H9 (cell line): ENCODE measurements around the gene FAM8A1. TPM values are rescaled to one million over a fixed set of nuclear protein-coding genes. Genes with fewer than 3 reads are reported as not detected.
A peak's percentile ranks its signal among the peaks of the same experiment; 100 is the strongest.

Source experiments
- DNase-seq: peaks from one replicate; pipeline ENCODE4 v3.0.0-alpha.2; 2017
- H2AFZ ChIP-seq: one replicate; pipeline ENCODE4 v1.6.1; 2013; ENCODE audit warnings: mild to moderate bottlenecking, low read length, control low read depth, moderate library complexity
- H2AK5ac ChIP-seq: 2 replicates; pipeline ENCODE4 v1.6.1; 2013; ENCODE audit warnings: low read length, control low read depth, mixed read lengths; ENCODE audit not compliant: insufficient read length
- H2BK120ac ChIP-seq: one replicate; pipeline ENCODE4 v1.6.1; 2013; ENCODE audit warnings: low read depth, mild to moderate bottlenecking, low read length, control low read depth, inconsistent platforms; ENCODE audit not compliant: poor library complexity, severe bottlenecking
- H2BK12ac ChIP-seq: 2 replicates; pipeline ENCODE4 v1.6.1; 2013; ENCODE audit warnings: low read length, control low read depth, mixed read lengths, low read depth; ENCODE audit not compliant: insufficient read length
- H2BK15ac ChIP-seq: 2 replicates; pipeline ENCODE4 v1.6.1; 2013; ENCODE audit warnings: low read depth, low read length, control low read depth
- H2BK20ac ChIP-seq: one replicate; pipeline ENCODE4 v1.6.1; 2013; ENCODE audit warnings: low read depth, mild to moderate bottlenecking, low read length, control low read depth, inconsistent platforms; ENCODE audit not compliant: poor library complexity, severe bottlenecking
- H2BK5ac ChIP-seq: 2 replicates; pipeline ENCODE4 v1.6.1; 2013; ENCODE audit warnings: low read length, control low read depth, mixed read lengths; ENCODE audit not compliant: insufficient read length
- H3K14ac ChIP-seq: 2 replicates; pipeline ENCODE4 v1.6.1; 2013; ENCODE audit warnings: low read length, control low read depth; ENCODE audit not compliant: insufficient read depth
- H3K18ac ChIP-seq: 2 replicates; pipeline ENCODE4 v1.6.1; 2013; ENCODE audit warnings: low read depth, mild to moderate bottlenecking, mixed read lengths, low read length, control low read depth; ENCODE audit not compliant: insufficient read length
- H3K23ac ChIP-seq: 2 replicates; pipeline ENCODE4 v1.6.1; 2013; ENCODE audit warnings: low read length, control low read depth, mixed read lengths, low read depth; ENCODE audit not compliant: insufficient read length
- H3K23me2 ChIP-seq: 2 replicates; pipeline ENCODE4 v1.6.1; 2013; ENCODE audit warnings: low read depth, mild to moderate bottlenecking, mixed read lengths, low read length, control low read depth; ENCODE audit not compliant: insufficient read length, poor library complexity, severe bottlenecking
- H3K27ac ChIP-seq: 2 replicates; pipeline ENCODE4 v1.5.1; 2013; ENCODE audit warnings: low read length, control low read depth, mixed read lengths, low read depth; ENCODE audit not compliant: insufficient read length
- H3K27me3 ChIP-seq: 2 replicates; pipeline ENCODE4 v1.6.1; 2013; ENCODE audit warnings: low read length, control low read depth, inconsistent platforms; ENCODE audit not compliant: insufficient read depth
- H3K4ac ChIP-seq: 2 replicates; pipeline ENCODE4 v1.6.1; 2013; ENCODE audit warnings: low read depth, mild to moderate bottlenecking, control low read depth, inconsistent platforms, low read length, moderate library complexity
- H3K4me1 ChIP-seq: 2 replicates; pipeline ENCODE4 v1.6.1; 2013; ENCODE audit warnings: low read length, control low read depth, inconsistent platforms; ENCODE audit not compliant: insufficient read depth
- H3K4me2 ChIP-seq: 2 replicates; pipeline ENCODE4 v1.6.1; 2013; ENCODE audit warnings: low read length, control low read depth, mixed read lengths; ENCODE audit not compliant: insufficient read length, insufficient read depth
- H3K56ac ChIP-seq: 2 replicates; pipeline ENCODE4 v1.6.1; 2013; ENCODE audit warnings: low read depth, mild to moderate bottlenecking, mixed read lengths, low read length, control low read depth; ENCODE audit not compliant: insufficient read length
- H3K79me1 ChIP-seq: 2 replicates; pipeline ENCODE4 v1.6.1; 2013; ENCODE audit warnings: low read depth, mild to moderate bottlenecking, moderate library complexity, low read length, control low read depth, inconsistent platforms; ENCODE audit not compliant: insufficient read depth, poor library complexity, severe bottlenecking
- H3K79me2 ChIP-seq: 2 replicates; pipeline ENCODE4 v1.6.1; 2013; ENCODE audit warnings: low read length, control low read depth, inconsistent platforms; ENCODE audit not compliant: insufficient read depth
- H3K9ac ChIP-seq: 2 replicates; pipeline ENCODE4 v1.6.1; 2013; ENCODE audit warnings: low read length, control low read depth, mixed read lengths; ENCODE audit not compliant: insufficient read length; ENCODE audit errors: extremely low read depth
- H3K9me3 ChIP-seq: one replicate; pipeline ENCODE4 v1.6.1; 2013; ENCODE audit warnings: low read depth, low read length, inconsistent platforms; ENCODE audit not compliant: control insufficient read depth
- H3T11ph ChIP-seq: one replicate; pipeline ENCODE4 v1.6.1; 2013; ENCODE audit warnings: mild to moderate bottlenecking, low read length, control low read depth, inconsistent platforms
- H4K20me1 ChIP-seq: one replicate; pipeline ENCODE4 v1.6.1; 2013; ENCODE audit not compliant: control insufficient read depth, insufficient read length, insufficient read depth
- H4K5ac ChIP-seq: 2 replicates; pipeline ENCODE4 v1.6.1; 2013; ENCODE audit warnings: low read depth, mild to moderate bottlenecking, mixed read lengths, low read length, control low read depth; ENCODE audit not compliant: insufficient read length
- H4K8ac ChIP-seq: replicated peaks from 2 replicates; pipeline ENCODE4 v1.6.1; 2013; ENCODE audit warnings: low read length, control low read depth, mixed read lengths, low read depth; ENCODE audit not compliant: insufficient read length
- H4K91ac ChIP-seq: 2 replicates; pipeline ENCODE4 v1.6.1; 2013; ENCODE audit warnings: low read depth, mild to moderate bottlenecking, moderate library complexity, mixed read lengths, low read length, control low read depth; ENCODE audit not compliant: insufficient read length
- H3K27ac Mint-ChIP-seq, 3 experiments: 2 replicates in 2 of 3; 3 replicates in 1 of 3; pipeline ENCODE4 v1.8.0; 2020 to 2021; ENCODE audit warnings: mixed read lengths in 3 of 3, mild to moderate bottlenecking in 1 of 3, moderate library complexity in 1 of 3
- H3K27me3 Mint-ChIP-seq: 2 replicates; pipeline ENCODE4 v1.8.0; 2021; ENCODE audit warnings: low read depth, mild to moderate bottlenecking, moderate library complexity, mixed read lengths
- H3K36me3 Mint-ChIP-seq, 3 experiments: 2 replicates in 2 of 3; 3 replicates in 1 of 3; pipeline ENCODE4 v1.8.0; 2020 to 2021; ENCODE audit warnings: low read depth in 3 of 3, mixed read lengths in 3 of 3; ENCODE audit not compliant: insufficient read depth in 1 of 3
- H3K4me1 Mint-ChIP-seq, 2 experiments: 2 replicates each; pipeline ENCODE4 v1.8.0; 2020; ENCODE audit warnings: mixed read lengths in 2 of 2
- H3K4me3 Mint-ChIP-seq, 2 experiments: 2 replicates in 1 of 2; 3 replicates in 1 of 2; pipeline ENCODE4 v1.8.0; 2020 to 2021; ENCODE audit warnings: mild to moderate bottlenecking in 2 of 2, mixed read lengths in 2 of 2, moderate library complexity in 1 of 2
- H3K9me3 Mint-ChIP-seq, 2 experiments: 2 replicates in 1 of 2; 3 replicates in 1 of 2; pipeline ENCODE4 v1.8.0; 2020; ENCODE audit warnings: mild to moderate bottlenecking in 2 of 2, mixed read lengths in 2 of 2, moderate library complexity in 1 of 2
- WGBS: extraction: QIAGEN DNeasy Blood & Tissue Kit; methylation state at CpG from one replicate; pipeline ENCODE4 v1.1.7; 2013; ENCODE audit warnings: missing lambda C conversion rate, low lambda C conversion rate, mixed read lengths; ENCODE audit not compliant: insufficient read length; ENCODE audit errors: extremely low coverage; 5-methylcytosine and 5-hydroxymethylcytosine counted together
- total RNA-seq: library from RNA; stranded (reverse); gene quantifications from 2 replicates; pipeline ENCODE4 v1.2.1, GENCODE V29; 2021
- TF ChIP-seq, protein P1 (sequence below): fragments of 200-600 bp; sonication (generic); conservative IDR thresholded peaks from 3 replicates; pipeline ENCODE4 v1.8.0; 2021; ENCODE audit warnings: antibody characterized with exemption, mild to moderate bottlenecking

Gene FAM8A1
- total RNA-seq, 1 experiment from 2014 or later = 11.0 TPM

GRCh38 chr6:17653198-17653882, 53.2 kb downstream of the FAM8A1 start:
- Histone ChIP-seq H2AK5ac (no peak overlapping the region), H3K23ac (no peak overlapping the region), H4K91ac (no peak overlapping the region), H3K4ac (no peak overlapping the region), H3T11ph (no peak overlapping the region), H2BK5ac (no peak overlapping the region), H3K27ac (no peak overlapping the region), H3K27me3 (no peaks in the 10 kb centered on the region), H3K79me2 (no peaks in the 10 kb centered on the region; the same call in 1 of the 2 replicates), H4K20me1 (no peaks in the 10 kb centered on the region), H3K18ac (no peak overlapping the region), H2BK15ac (no peak overlapping the region), H2AFZ (no peak overlapping the region), H3K23me2 (no peaks in the 10 kb centered on the region), H3K79me1 (peaks cover 12% of the 10 kb centered on the region), H3K9ac (no peak overlapping the region), H3K56ac (no peak overlapping the region), H2BK20ac (no peak overlapping the region), H3K4me1 (no peaks in the 10 kb centered on the region), H4K8ac (no peak overlapping the region), H4K5ac (no peak overlapping the region), H2BK120ac (no peak overlapping the region), H3K4me2 (no peak overlapping the region), H3K9me3 (no peaks in the 10 kb centered on the region), H3K14ac (no peak overlapping the region), H2BK12ac (no peak overlapping the region)
- H3K27me3 Mint-ChIP-seq = no peaks in the 10 kb centered on the region; the same call in 1 of the 2 replicates
- TF ChIP-seq, protein P1, sequence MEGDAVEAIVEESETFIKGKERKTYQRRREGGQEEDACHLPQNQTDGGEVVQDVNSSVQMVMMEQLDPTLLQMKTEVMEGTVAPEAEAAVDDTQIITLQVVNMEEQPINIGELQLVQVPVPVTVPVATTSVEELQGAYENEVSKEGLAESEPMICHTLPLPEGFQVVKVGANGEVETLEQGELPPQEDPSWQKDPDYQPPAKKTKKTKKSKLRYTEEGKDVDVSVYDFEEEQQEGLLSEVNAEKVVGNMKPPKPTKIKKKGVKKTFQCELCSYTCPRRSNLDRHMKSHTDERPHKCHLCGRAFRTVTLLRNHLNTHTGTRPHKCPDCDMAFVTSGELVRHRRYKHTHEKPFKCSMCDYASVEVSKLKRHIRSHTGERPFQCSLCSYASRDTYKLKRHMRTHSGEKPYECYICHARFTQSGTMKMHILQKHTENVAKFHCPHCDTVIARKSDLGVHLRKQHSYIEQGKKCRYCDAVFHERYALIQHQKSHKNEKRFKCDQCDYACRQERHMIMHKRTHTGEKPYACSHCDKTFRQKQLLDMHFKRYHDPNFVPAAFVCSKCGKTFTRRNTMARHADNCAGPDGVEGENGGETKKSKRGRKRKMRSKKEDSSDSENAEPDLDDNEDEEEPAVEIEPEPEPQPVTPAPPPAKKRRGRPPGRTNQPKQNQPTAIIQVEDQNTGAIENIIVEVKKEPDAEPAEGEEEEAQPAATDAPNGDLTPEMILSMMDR = no peak
- no peaks in the 10 kb centered on the region for H3K4me1 Mint-ChIP-seq
- peaks cover 24 to 71% (median 68%) of the 10 kb centered on the region in 3 experiments; a peak in 6 of 7 replicates for H3K36me3 Mint-ChIP-seq
- H3K4me3 Mint-ChIP-seq = no peak overlapping the region
- H3K9me3 Mint-ChIP-seq = no peaks in the 10 kb centered on the region
- no CpG with 5 or more reads among the region's 5 CpGs for WGBS
- DNase-seq = no peak
- H3K27ac Mint-ChIP-seq = peak overlapping the region in 2 of 3 experiments; percentile 35 to 74; a peak in 2 of 7 replicates
